Mesothelial cell of epicardium (in vitro differentiated cells): ENCODE measurements around the gene CORT. TPM values are rescaled to one million over a fixed set of nuclear protein-coding genes. Genes with fewer than 3 reads are reported as not detected.

ENCODE experiments used
- DNase-seq, 2 experiments: peaks; one replicate each; pipeline ENCODE4 v3.0.0; 2021; ENCODE audit warnings: low spot score in 2 of 2; ENCODE audit not compliant: unreplicated experiment in 2 of 2
- H3K27ac Mint-ChIP-seq: 2 replicates; pipeline ENCODE4 v1.8.0; 2021; ENCODE audit warnings: mixed read lengths
- H3K27me3 Mint-ChIP-seq: 2 replicates; pipeline ENCODE4 v1.8.0; 2021; ENCODE audit warnings: low read depth, mixed read lengths
- H3K36me3 Mint-ChIP-seq: 2 replicates; pipeline ENCODE4 v1.8.0; 2021; ENCODE audit warnings: mixed read lengths
- H3K4me1 Mint-ChIP-seq: 2 replicates; pipeline ENCODE4 v1.8.0; 2021; ENCODE audit warnings: mixed read lengths
- H3K4me3 Mint-ChIP-seq: 2 replicates; pipeline ENCODE4 v1.8.0; 2021; ENCODE audit warnings: mild to moderate bottlenecking, moderate library complexity, mixed read lengths
- H3K9me3 Mint-ChIP-seq: 2 replicates; pipeline ENCODE4 v1.8.0; 2021; ENCODE audit warnings: mixed read lengths
- total RNA-seq: library from RNA; stranded (reverse); gene quantifications from 3 replicates; pipeline ENCODE4 v1.2.1, GENCODE V29; 2021
- TF ChIP-seq, protein P1 (sequence below): fragments of 200-600 bp; sonication (generic); IDR thresholded peaks from one replicate; pipeline ENCODE4 v1.5.0; 2021; ENCODE audit warnings: antibody characterized with exemption; ENCODE audit not compliant: unreplicated experiment

Gene CORT
- total RNA-seq, 1 donor from 2014 or later, result 0.83 TPM

DNA sequence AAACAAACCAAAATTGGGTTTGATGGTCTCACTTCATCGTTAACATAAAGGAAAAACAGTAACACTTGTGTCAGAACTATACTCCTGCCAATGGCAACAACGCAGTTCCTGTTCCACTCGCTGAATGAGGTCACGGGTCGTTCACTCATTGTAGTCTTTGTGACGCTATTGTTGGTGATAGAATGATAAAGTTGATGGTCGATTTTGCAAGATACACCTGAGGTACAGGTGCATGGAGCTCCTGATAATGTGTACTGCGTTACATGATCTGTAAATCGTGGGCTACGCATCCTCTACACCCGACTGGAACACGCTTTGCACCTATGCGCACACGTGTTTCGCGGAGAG lies 20.0 kb upstream of the CORT start:
- no peak for DNase-seq
- Mint-ChIP-seq H3K4me3 (peak overlapping the region; percentile 86), H3K27me3 (no peaks in the 10 kb centered on the region), H3K36me3 (no peaks in the 10 kb centered on the region), H3K4me1 (peaks cover 15% of the 10 kb centered on the region), H3K27ac (no peak overlapping the region), H3K9me3 (no peaks in the 10 kb centered on the region)
- TF ChIP-seq, protein P1, sequence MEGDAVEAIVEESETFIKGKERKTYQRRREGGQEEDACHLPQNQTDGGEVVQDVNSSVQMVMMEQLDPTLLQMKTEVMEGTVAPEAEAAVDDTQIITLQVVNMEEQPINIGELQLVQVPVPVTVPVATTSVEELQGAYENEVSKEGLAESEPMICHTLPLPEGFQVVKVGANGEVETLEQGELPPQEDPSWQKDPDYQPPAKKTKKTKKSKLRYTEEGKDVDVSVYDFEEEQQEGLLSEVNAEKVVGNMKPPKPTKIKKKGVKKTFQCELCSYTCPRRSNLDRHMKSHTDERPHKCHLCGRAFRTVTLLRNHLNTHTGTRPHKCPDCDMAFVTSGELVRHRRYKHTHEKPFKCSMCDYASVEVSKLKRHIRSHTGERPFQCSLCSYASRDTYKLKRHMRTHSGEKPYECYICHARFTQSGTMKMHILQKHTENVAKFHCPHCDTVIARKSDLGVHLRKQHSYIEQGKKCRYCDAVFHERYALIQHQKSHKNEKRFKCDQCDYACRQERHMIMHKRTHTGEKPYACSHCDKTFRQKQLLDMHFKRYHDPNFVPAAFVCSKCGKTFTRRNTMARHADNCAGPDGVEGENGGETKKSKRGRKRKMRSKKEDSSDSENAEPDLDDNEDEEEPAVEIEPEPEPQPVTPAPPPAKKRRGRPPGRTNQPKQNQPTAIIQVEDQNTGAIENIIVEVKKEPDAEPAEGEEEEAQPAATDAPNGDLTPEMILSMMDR, result no peak

DNA sequence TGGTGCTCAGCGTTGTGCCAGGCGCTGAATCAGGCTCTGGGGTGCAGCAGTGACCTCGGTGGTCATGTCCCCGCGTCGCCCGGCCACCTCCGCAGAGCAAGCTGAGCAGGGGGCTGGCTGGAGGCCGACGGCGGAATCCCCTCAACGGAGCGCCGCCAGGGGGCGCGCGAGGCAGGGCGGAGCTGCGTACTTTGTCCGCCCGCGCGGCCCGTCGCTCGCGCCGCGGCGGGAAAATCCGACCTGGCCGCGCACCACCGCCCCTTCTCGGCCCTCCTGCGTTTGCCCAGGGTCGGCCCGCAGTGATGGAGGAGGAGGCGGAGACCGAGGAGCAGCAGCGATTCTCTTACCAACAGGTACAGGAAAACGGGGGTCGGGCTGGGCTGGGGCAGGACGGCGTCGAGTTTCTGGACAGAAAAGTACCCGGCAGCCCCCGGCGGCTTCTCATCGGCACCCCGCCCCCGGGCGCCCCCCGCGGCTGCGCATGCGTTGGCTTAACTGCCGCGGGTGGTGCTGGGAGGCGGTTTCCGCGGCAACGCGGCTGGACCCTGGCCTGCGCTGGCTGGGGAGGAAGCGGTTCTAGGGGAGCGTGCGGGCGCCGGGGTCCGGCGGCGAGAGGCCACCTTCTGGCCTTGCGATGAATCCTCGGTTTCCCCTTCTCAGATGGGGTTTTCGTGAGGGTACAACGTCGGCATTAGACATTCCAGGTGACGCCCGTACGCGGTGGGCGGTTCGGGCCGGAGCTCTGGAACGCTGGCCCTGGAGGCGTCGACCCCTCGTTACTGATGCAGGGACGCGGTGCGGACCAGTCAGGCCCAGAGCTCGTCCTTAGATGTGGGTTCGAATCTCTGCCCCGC lies 19.4 kb upstream of the CORT start, which contains the start of gene CENPS:
Gene CENPS, plus strand, starts transcription at position 218 of the 854 bp plus-strand sequence. Its CDS starts 85 bp downstream, at position 303.
- Mint-ChIP-seq H3K4me1 (peaks cover 15% of the 10 kb centered on the region), H3K27me3 (no peaks in the 10 kb centered on the region), H3K27ac (peak within 1 kb of the TSS; percentile 94), H3K9me3 (no peaks in the 10 kb centered on the region), H3K4me3 (peak within 1 kb of the TSS; percentile 86), H3K36me3 (no peaks in the 10 kb centered on the region)
- TF ChIP-seq, protein P1, result peak; percentile 95
- peak; percentile 91 to 96 for DNase-seq

DNA sequence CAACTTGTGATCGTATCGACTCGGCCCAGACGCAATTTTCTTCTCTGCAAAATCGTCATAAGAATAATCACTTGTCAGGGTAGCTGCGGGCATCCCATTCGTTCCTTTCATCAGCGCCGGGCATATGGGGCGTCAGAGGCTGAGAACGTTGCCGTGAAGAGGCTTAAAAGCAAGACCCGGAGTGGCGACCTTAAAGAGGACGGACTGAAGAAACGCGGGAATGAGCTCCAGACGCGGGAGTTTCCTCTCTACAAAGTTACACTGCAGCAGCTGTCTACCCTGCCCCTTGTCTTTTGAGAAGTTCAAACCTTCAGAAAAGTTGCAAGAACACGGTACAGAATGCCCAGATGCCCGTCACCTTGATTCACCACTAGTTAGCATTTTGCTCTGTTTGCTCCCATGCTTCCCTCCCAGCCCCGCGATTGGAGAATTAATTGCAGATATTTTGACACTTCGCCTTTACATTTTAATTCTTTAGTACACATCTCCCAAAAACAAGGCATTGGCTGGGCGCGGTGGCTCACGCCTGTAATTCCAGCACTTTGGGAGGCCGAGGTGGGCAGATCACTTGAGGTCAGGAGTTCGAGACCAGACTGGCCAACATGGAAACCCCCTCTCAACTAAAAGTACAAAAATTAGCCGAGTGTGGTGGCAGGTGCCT lies 18.6 kb upstream of the CORT start:
- H3K27me3 Mint-ChIP-seq, result no peaks in the 10 kb centered on the region
- no peaks in the 10 kb centered on the region for H3K36me3 Mint-ChIP-seq
- no peak for DNase-seq
- peak overlapping the region; percentile 90 for H3K27ac Mint-ChIP-seq
- peaks cover 15% of the 10 kb centered on the region for H3K4me1 Mint-ChIP-seq
- TF ChIP-seq, protein P1, result no peak
- H3K4me3 Mint-ChIP-seq, result peak overlapping the region; percentile 86
- no peaks in the 10 kb centered on the region for H3K9me3 Mint-ChIP-seq

DNA sequence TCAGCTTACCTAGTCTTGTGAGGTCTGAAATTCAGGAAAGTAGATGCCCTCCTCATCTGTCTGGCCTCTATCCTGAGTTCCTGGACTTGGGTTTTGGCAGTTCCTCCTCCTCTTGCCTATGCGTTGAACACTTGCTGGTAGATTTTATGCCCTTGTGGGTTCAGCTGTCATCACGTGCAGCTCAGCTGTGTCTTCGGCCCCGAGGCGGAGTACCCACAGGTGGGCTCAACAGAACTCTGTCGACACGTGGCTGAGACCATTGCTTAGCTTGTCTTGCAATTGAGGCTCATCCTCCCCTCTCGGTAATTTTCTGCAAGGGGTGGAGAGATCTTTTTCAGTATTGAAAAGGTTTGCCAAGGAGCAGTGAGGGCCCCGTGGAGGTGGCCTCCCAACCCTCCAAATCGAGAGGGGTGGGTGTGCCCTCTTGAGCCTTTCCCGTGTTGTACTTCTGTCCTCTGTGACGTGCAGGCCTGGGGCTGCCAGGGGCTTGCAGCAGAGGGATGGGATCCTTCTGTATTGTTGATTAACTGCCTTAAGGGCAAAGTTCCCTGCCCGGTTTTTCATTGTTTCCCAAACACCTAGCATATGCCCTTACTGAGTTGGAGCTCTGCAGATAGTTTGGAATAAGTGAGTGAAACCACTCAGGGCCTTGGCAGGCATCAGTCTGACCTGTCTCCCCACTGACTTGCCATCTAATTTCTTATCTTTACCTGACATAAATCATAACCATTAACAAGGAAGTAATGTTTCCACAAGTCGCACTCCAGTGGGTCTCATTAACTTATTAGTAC lies 16.7 kb upstream of the CORT start:
- Mint-ChIP-seq H3K36me3 (no peaks in the 10 kb centered on the region), H3K4me1 (peaks cover 11% of the 10 kb centered on the region), H3K4me3 (no peak overlapping the region), H3K9me3 (no peaks in the 10 kb centered on the region), H3K27me3 (no peaks in the 10 kb centered on the region), H3K27ac (no peak overlapping the region)
- DNase-seq, result no peak
- TF ChIP-seq, protein P1, result no peak

DNA sequence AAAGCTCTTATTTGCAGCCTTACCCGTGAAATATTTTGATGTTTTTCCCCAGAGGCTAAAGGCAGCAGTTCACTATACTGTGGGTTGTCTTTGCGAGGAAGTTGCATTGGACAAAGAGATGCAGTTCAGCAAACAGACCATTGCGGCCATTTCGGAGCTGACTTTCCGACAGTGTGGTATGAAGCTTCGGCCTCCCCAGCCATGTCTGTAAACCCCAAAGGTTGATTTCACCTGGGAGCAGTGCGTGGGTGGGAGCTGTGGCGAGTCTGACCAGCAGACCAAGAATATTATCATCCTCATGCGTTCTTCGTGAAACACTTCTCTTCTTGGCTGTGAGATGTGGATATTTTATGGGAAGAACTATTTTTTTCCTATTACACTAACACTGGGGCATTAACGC lies 16.0 kb upstream of the CORT start:
- Mint-ChIP-seq H3K27ac (no peak overlapping the region), H3K36me3 (no peaks in the 10 kb centered on the region), H3K27me3 (no peaks in the 10 kb centered on the region), H3K4me3 (no peak overlapping the region), H3K4me1 (peaks cover 11% of the 10 kb centered on the region), H3K9me3 (no peaks in the 10 kb centered on the region)
- no peak for DNase-seq
- TF ChIP-seq, protein P1, result no peak
